NCI-H2171 treated with DMSO at 0.1 percent for 48 hours (cell line): Measurements from ENCODE around the gene NHERF2.
"Not testable (repeated sequence)": the region's sequence is repeated elsewhere in the genome, so short reads cannot be mapped to it uniquely, and the experiment has no call there.

Experiments used
- DNase-seq: peaks from one replicate; lab custom pipeline; 2025; lab: John Stamatoyannopoulos, UW

The NHERF2 gene

DNA sequence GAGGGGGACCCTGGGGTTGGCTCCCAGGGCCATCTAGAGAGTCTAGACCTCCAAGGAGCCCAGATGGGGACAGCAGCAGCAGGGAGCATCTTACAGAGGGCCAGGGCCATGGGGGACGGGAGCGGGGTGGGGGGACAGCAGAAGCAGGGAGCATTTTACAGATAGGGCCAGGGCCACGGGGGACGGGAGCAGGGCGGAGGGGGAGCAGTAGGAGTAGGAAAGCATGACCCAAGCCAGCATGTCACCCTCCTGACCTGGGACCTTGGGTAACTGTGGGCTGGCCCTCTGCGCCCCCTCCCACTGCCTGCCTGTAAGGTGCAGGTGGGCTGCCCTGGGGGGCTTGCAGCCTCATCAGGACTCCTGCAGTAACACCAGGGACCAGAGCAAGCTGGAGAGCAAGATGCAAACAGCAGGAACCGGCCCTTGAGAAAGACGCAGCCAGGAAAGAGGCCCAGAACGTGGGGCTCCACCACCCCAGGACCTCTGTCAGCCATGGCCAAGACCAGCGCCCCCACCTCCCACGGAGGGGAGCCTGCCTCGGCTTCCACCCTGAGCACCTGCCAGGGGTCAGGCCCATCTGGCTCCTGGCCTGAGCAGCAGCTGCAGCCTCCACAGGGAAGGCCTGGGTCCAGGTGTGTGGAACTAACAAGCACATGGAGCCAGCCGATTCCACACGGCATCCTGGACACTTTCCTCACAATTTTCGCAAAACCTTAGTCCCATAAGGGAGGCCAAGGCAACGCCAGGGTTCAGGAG, 19.4 kb upstream of the NHERF2 start:
- DNase-seq, result no peak

DNA sequence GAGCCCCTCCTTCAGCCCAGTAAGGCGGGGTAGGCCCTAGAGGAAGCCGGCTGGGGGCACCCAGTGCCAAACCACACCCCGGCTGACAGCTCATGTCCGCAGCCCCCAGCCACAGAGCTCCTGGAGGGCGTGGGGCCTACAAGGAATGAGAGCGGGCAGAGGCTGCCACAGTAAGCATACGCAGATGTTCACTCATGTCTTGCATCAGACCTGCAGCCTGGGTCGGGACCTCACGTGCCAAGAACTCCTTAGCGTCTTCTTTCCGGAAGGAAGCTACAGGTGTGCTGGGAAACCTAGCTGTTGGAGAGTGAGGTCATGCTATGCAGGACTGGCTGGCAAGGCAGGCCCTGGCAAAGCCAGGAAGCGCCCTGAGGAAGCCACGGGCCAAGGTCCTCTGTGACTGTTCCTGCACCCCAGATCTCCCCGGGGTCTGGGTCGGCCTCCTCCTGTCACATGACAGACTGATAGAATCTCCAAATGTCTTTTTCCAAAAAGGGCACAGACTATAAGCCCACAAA, 18.6 kb upstream of the NHERF2 start:
- DNase-seq, result peak; percentile 3

DNA sequence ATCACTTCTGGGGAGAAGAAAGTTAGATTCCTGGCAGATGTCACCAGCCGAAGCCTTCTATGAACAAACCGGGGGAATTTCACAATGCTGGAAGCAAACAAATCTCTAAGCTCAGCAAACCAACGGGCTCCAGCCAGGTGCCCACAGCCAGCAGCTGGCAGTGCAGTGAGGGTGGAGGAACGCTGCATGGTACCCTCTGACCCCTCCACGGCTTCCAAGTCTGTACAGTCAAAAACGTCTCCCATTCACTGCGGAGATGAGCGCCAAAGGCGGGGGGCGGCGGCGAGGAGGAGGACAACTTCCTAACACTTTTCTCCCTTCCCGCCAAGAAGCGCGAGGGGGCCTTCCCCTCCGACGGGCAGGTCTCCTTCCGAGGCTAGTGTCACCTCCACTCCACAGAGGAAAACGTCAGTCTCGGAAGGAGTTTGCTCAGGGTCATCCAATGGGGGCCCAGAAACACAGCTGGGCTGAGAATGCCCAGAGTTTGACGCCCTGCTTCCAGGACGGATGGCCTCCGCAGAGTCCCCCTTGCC, 18.0 kb upstream of the NHERF2 start:
- no peak for DNase-seq

DNA sequence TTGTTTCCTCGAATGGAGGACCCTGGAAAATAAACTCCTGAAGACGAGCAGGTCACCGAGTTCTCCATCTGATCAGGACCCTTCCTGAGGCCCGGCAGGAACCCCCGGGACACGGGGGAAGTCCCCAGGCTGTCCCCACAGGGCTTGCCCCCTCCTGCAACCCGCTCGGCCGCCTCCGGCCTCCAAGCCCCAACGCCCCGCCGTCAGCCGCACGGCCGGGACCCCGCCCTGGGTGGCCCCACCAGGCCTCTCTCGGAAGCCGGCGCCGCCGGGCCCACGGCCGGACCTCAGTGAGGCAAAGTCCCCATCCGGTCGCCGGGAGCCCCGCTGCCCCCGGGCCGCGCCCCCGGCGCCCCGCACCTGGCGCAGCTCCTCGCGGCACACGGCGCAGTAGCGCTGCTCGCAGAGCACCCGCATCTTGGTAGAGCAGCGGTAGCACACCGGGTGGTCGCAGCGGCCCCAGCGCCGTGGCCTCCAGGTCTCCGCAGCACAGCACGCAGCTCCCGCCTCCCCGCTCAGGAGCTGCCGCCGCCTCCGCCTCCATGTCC, 17.5 kb upstream of the NHERF2 start:
- DNase-seq, result no peak

DNA sequence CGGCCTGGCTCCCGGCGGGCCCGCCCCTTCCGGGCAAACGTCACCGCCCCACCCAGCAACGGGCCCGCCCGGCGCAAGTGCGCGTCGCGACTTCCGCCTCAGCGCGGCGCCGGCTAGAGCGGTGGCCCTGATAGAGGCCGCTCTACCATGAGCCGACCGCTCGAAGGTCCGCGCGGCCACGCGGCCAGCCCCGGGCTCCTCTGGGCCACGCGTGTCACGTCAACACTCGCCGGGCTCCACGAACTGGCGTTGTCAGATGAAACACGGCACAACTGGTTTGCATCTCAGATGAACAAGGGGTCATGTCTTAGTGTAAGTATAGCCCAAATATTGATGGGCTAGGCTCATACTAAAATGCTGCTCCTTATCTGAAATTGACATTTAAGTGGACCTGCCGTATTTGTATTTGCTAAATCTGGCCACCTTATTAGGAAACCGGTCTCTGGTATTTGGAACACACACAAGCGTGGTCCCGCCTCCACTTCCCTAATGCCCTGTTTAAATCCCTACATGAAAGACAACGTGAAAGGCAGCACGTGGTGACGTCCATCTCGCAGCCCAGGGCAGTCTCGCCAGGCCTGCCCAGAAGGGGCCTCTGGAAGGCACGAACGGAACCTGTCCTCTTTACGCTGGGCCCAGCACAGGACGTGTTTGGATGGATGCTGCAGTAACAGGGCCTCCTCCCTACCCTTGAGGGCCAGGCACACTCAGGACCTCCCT, 16.8 kb upstream of the NHERF2 start, which contains the start of gene ZNF598:
Gene ZNF598 (minus strand): TSS at position 31 of the 720 bp plus-strand sequence.
- DNase-seq, result peak; percentile 80

DNA sequence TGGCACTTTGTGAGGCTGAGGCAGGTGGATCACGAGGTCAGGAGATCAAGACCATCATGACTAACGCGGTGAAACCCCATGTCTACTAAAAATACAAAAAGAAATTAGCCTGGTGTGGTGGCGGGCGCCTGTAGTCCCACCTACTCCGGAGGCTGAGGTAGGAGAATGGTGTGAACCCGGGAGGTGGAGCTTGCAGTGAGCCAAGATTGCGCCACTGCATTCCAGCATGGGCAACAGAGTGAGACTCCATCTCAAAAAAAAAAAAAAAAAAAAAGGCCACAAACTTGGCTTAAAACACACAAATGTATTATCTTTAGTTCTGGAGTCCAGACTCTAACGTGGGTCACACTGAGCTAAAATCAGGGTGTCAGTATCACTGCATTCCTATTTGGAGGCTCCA, 15.0 kb upstream of the NHERF2 start:
- DNase-seq, result not testable (repeated sequence)

DNA sequence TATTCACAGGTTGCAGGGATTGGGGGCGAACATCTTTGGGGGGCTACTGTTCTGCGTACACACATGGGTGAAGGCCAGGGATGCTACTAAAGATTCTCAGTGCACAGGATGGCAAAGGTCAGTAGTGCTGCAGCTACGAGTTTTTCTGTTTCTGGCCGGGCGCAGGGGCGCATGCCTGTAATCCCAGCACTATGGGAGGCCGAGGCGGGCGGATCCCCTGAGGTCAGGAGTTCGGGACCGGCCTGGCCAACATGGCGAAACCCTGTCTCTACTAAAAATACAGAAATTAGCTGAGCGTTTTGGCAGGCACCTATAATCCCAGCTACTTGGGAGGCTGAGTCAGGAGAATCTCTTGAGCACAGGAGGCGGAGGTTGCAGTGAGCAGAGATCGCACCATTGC, 13.2 kb upstream of the NHERF2 start:
- no peak for DNase-seq

DNA sequence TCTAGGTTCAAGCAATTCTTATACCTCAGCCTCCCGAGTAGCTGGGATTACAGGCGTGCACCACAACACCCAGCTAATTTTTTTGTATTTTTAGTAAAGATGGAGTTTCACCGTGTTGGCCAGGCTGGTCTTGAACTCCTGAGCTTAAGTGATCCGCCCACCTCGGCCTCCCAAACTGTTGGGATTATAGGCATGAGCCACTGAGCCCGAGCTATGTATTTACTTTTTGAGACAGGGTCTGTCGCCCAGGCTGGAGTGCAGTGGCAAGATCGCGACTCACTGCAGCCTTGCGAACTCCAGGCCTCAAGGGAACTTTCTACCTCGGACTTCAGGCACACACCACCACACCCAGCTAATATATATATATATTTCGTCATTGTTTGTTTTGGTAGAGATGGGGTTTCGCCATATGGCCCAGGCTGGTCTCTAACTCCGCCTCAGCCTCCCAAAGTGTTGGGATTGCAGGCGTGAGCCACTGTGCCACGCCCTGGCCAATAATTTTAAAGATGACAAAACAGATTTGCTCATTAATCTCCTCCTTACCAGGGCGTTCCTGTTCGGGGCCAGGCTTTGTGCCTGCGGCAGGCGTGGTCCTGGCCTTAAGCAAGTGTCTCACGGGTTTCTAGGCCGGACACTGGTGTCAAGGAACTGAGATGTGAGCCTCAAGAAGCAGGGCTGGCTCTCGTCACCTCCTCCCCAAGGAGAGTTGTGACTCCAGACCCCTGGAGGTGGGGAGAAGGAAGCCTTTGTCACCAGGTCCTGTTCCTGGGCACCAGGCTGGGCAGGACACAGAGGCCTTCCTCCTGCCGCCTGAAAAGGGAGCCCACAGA, 11.4 kb upstream of the NHERF2 start:
- peak; percentile 67 for DNase-seq

DNA sequence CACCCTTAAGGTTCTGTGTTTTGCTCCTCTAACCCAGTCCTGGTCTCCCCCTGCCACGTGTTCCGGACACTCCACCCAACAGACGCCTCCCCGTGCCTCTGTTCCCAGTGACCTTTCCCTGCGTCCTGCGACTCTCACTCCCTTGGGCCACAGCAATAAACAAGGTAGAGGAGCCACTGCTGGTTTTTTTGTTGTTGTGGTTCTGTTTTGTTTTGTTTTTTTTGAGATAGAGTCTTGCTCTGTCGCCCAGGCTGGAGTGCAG, 10.8 kb upstream of the NHERF2 start:
- no peak for DNase-seq

DNA sequence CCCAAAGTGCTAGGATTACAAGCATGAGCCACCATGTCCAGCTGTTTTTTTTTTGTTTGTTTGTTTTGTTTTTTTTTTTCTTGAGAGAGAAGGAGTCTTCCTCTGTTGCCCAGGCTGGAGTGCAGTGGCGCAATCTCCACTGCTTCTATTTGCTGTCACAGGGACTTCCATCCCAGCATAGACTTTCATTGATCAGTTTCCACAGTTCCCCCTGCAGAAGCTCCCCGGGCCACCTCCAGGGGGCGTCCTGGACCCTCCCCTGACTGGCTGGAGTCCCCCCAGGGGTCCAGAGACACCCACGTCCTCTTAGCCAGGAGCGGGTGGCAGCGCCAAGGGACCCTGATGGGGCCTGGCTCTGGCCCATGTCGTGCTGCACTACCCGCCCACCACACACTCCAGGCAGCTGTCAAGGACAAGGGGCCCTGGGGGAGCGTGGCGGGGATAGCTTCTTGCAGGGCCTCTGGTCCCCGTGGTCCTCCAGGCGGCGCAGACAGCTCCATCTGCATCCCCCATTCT, 10.2 kb upstream of the NHERF2 start:
- DNase-seq, result no peak

DNA sequence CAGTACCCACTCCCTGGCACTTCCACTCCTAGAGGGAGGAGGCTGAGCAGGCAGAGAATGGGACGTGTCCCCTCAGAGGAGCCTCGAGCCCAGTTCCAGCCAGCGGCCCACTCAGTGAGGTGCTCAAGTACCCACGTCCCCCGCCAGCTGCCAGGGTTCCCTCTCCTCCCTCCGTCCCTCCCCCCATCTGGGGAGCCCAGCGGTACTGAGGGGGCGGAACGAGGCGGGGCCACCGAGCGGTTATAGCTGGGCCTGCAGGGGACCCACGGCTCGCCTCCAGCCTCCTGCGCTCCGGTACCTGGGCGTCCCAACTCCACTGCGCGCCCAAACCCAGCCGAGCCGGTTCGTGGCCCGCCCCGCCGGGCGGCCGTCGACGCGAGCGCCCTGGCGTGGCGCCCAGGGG, 7.2 kb upstream of the NHERF2 start, which contains the start of gene NPW:
Gene NPW (plus strand): TSS at position 268 of the 403 bp plus-strand sequence.
- DNase-seq, result peak; percentile 69

DNA sequence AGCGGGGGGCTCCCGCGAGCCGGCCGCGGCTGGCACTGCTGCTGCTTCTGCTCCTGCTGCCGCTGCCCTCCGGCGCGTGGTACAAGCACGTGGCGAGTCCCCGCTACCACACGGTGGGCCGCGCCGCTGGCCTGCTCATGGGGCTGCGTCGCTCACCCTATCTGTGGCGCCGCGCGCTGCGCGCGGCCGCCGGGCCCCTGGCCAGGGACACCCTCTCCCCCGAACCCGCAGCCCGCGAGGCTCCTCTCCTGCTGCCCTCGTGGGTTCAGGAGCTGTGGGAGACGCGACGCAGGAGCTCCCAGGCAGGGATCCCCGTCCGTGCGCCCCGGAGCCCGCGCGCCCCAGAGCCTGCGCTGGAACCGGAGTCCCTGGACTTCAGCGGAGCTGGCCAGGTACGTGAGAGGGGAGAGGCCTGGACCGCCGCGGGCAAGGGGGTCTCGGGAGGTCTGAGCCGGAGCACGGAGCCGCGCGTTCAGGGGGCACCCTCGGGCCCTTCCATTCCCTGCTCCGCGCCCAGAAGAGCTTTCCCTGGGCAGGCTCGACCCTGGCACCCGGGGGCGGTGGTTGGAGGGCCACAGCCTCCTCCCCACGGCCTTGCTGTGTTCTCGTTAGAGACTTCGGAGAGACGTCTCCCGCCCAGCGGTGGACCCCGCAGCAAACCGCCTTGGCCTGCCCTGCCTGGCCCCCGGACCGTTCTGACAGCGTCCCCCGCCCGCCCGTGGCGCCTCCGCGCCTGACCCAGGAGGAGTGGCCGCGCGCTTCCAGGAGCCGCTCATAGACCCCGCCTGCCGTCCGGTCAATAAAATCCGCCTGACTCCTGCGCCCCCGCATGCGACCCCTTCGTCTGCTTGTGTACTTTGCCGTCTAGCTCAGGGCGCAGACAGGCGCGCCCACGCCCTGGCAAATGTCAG, 6.5 kb upstream of the NHERF2 start:
- peak; percentile 51 for DNase-seq

DNA sequence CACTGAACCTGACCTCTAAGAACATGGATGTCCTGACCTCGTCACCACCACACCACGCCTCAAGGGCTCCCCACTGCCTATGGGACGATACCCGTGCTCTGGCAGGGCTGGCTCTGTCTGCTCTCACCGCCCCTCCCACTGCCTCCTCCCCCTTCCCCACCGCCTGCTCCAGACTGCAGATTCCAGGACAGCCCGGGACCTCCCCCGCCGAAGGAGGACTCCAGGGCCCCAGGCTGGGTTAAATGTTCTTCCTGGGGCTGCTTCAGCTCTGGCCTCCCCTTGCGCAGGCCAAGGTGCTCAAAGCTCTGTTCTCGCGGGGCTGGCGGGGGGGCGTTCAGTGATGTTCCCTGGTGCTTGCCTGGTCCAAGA, 4.0 kb upstream of the NHERF2 start:
- no peak for DNase-seq

DNA sequence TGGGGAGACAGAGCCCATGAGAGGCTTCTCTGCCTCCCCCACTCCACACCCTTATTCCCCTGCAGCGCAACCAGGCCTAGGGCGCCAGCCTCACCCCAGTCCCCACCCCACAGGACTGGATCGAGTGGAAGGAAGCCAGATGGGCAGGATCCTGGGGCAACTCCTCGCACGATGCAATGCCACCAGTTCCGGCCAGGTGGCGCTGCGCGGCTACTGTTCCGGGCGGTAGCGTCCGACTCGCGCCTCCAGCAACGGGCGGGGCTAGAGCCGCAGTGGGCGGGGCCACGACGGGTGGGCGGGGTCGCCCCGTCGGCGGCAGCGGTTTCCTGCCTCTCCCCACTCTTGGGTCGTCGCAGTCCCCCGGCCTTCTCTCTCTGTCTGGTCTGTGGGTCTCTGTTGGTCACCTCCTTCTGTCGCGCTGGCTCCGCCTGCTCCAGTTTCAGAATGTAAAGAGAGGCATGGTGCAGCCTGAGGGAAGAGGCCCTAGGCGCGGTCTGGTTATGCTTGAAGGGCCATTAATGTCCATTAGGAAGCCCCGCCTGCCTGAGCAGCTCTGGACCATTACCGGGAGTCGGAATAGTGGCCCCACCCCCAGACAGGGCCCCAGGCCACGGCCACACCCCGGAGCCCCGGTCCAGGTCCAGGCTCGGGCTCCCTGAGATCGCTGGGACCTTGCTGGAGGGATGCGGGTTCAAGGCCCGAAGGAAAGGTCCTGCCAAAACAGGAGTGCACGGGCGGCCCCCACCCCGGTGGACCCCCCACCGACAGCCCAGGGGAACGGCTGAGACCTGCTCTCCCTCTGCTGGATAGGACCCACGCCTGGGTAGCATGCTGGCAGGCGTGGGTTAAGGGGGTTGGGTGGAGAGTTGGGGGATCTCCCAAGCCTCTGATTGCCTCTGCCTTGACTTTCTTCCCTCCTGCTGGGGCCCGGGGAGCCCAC, 3.3 kb upstream of the NHERF2 start:
- peak; percentile 86 for DNase-seq

DNA sequence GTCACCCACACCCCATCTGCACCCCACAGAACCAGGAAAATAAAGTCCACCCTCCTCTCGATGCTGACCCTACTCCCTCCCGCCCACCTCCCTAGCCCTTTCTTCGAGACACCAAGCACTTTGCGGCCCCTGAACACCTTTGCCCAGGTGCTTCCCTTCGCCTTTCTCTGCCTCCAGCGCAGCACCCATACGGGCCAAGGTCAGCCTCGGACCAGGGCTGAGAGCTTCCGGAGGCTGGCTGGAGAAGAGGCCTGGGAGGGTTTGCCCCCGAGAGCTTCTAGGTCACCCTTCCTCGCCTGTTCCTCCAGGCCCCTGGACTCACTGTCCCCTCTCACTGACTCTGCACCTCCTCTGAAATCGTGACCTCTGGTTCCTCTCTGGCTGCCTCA, 2.7 kb upstream of the NHERF2 start:
- DNase-seq, result no peak

DNA sequence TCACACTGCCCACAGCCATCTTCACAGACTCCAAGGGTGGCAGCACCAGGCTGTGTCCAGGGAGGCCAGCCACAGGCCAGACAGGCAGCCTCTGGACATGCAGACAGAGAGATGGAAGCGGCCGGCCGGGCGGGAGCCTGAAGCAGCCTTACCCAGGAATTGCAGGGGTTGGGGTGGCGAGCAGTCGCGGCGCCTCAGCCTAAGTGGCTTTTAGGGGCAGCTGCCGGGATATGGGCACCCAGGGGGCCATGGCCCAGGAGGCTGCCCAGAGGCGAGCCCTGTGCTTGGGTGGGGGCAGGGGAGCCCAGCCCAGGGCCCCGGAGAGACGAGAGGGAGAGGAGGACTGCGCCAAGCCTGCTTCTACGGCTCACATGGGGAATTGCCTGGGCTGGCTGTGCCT, 1.5 kb upstream of the NHERF2 start:
- DNase-seq, result no peak

DNA sequence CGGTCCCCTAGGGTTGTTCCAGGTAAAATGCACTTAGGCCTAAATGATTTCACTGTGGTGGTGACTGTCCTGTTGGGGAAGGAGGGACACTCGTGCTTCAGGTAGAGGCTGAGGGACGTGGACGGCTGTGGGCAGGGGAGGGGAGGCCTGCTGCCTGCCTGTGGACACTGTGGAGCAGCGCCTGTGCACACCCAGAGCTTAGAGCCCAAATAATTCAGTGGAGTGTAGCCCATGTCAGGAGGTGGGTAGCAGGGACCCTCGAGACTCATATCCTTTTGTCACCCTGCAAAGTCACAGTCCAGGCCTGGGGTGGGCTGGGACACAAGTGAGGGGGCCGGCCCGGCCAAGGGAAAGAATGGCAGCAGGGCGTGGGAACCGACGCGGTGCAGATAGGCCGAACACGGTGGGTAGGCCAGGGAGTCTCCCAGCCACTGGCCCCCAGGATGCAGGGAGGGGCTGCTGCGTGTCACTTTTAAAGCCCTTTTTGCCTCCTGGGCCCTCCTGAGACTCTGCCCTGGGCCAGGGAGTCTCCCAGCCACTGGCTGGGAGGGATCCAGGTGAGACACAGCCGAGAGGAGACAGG, 733 bp upstream of the NHERF2 start:
- DNase-seq, result no peak

DNA sequence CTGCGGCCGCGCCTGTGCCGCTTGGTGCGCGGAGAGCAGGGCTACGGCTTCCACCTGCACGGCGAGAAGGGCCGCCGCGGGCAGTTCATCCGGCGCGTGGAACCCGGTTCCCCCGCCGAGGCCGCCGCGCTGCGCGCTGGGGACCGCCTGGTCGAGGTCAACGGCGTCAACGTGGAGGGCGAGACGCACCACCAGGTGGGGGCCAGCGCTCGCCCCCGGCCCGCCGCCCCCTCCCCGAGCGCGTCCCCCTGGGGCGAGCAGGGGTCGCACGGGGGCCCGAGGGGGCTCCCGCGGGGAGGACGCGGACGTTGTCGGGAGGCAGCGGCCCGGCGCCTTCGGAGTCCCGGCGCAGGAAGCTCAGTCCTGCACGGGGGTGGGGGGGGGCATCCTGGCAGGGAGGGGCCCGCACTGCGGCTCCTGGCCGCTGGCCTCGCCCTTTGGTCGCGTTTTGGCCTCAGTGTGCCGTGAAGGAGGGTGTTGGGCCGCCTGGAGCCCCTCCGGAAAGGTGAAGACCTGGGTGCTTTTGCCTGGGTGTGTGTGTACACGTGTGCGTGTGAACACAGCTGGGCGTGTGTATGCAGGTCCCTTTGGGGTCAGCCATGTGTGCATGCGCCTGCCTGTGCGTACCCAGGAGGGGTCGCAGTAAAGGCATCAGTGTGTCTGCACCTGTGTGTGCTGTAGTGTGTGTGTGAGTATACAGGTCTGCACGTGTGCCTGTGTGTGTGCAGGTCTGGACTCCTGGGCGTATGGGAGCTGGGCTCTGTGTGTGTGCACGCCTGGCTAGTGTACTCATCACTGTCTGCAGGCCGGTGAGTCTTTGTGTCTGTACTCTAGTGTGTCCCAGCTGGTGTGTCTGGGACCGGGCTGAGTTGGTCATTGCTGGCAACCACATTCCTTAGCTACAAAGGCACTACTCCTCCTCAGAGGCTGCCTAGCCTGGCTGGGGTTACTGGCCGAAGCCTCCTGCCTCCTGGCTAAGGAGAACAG, 615 bp downstream of the NHERF2 start:
- DNase-seq, result peak; percentile 34
